Superior temporal gyrus (tissue), 1 donor: ENCODE measurements around the gene PIGV.
A peak's percentile ranks its signal among the peaks of the same experiment; 100 is the strongest.

Source experiments
- DNase-seq: peaks from one replicate; pipeline ENCODE4 v3.0.0-alpha.2; 2016; ENCODE audit errors: extremely low spot score

PIGV gene

GRCh38 chr1:26787706-26788514 is at the start of gene PIGV:
PIGV (plus strand) TSS chr1:26787950; CDS start chr1:26790816, 2,866 bp downstream.
- peak; percentile 88 for DNase-seq

- DNase-seq, result no peak
Measured at GRCh38 chr1:26739329-26739914, 48.3 kb upstream of the PIGV start.

GRCh38 chr1:26740023-26740634 is 47.6 kb upstream of the PIGV start:
- no peak for DNase-seq

- no peak for DNase-seq
Measured at GRCh38 chr1:26740952-26741351, 46.8 kb upstream of the PIGV start.

GRCh38 chr1:26743426-26744059 is 44.2 kb upstream of the PIGV start:
- DNase-seq, result no peak

- peak; percentile 76 for DNase-seq
Measured at GRCh38 chr1:26744075-26744959, 43.4 kb upstream of the PIGV start.

GRCh38 chr1:26745191-26745590 is 42.6 kb upstream of the PIGV start:
- no peak for DNase-seq

GRCh38 chr1:26747048-26747447 is 40.7 kb upstream of the PIGV start:
- DNase-seq, result no peak

GRCh38 chr1:26748351-26748750 is 39.4 kb upstream of the PIGV start:
- DNase-seq, result no peak

- DNase-seq, result no peak
Measured at GRCh38 chr1:26749458-26749857, 38.3 kb upstream of the PIGV start.

GRCh38 chr1:26750428-26750827 is 37.3 kb upstream of the PIGV start:
- DNase-seq, result no peak

GRCh38 chr1:26752519-26752918 is 35.2 kb upstream of the PIGV start:
- DNase-seq, result no peak

- no peak for DNase-seq
Measured at GRCh38 chr1:26754086-26754874, 33.5 kb upstream of the PIGV start.

GRCh38 chr1:26758358-26758757 is 29.4 kb upstream of the PIGV start:
- DNase-seq, result no peak

GRCh38 chr1:26759531-26759930 is 28.2 kb upstream of the PIGV start:
- DNase-seq, result no peak

GRCh38 chr1:26761217-26761616 is 26.5 kb upstream of the PIGV start:
- DNase-seq, result peak; percentile 31

GRCh38 chr1:26767714-26768113 is 20.0 kb upstream of the PIGV start:
- DNase-seq, result no peak

GRCh38 chr1:26768755-26769154 is 19.0 kb upstream of the PIGV start:
- DNase-seq, result no peak

- no peak for DNase-seq
Measured at GRCh38 chr1:26771285-26771642, 16.5 kb upstream of the PIGV start.

GRCh38 chr1:26771643-26772321 is 16.0 kb upstream of the PIGV start:
- no peak for DNase-seq
